Stimulated activated CD8-positive, alpha-beta memory T cell treated with anti-CD3 and anti-CD28 coated beads, Interleukin-4, amount 100 ng/mL, for 4 hours (primary cell): ENCODE results near the gene MEIOB.
"Not testable (repeated sequence)": the region's sequence is repeated elsewhere in the genome, so short reads cannot be mapped to it uniquely, and the experiment has no call there.

ENCODE experiments used
- DNase-seq, 2 donors: peaks; one replicate each; pipeline ENCODE4 v3.0.0-alpha.2; 2020; ENCODE audit warnings: low read depth in 2 of 2, low spot score in 1 of 2

Gene MEIOB

GRCh38 chr16:1877804-1878203 lies 5.8 kb upstream of the MEIOB start:
- no peak for DNase-seq

GRCh38 chr16:1877089-1877488 lies 5.1 kb upstream of the MEIOB start:
- DNase-seq = no peak

GRCh38 chr16:1876468-1876867 lies 4.5 kb upstream of the MEIOB start:
- no peak for DNase-seq

- DNase-seq = not testable (repeated sequence)
Observed at GRCh38 chr16:1876066-1876465, 4.1 kb upstream of the MEIOB start.

GRCh38 chr16:1874854-1875253 lies 2.9 kb upstream of the MEIOB start:
- DNase-seq = no peak

- no peak for DNase-seq
Observed at GRCh38 chr16:1870365-1871082, 1.4 kb downstream of the MEIOB start.

GRCh38 chr16:1865902-1866690 lies 5.9 kb downstream of the MEIOB start:
- no peak for DNase-seq

- DNase-seq = no peak
Observed at GRCh38 chr16:1863681-1864460, 8.1 kb downstream of the MEIOB start.

GRCh38 chr16:1862394-1862793 lies 9.6 kb downstream of the MEIOB start:
- no peak for DNase-seq

- DNase-seq = no peak
Observed at GRCh38 chr16:1861730-1862129, 10.2 kb downstream of the MEIOB start.

GRCh38 chr16:1859650-1860049 lies 12.3 kb downstream of the MEIOB start:
- DNase-seq = no peak

GRCh38 chr16:1858189-1858865 lies 13.6 kb downstream of the MEIOB start:
- DNase-seq = no peak

- no peak for DNase-seq
Observed at GRCh38 chr16:1857433-1858097, 14.4 kb downstream of the MEIOB start.

- DNase-seq = no peak
Observed at GRCh38 chr16:1851793-1852192, 20.2 kb downstream of the MEIOB start.

GRCh38 chr16:1850981-1851380 lies 21.0 kb downstream of the MEIOB start:
- DNase-seq = no peak

- no peak for DNase-seq
Observed at GRCh38 chr16:1846416-1846815, 25.5 kb downstream of the MEIOB start.

GRCh38 chr16:1845985-1846384 lies 26.0 kb downstream of the MEIOB start:
- DNase-seq = no peak

- no peak for DNase-seq
Observed at GRCh38 chr16:1839554-1839953, 32.4 kb downstream of the MEIOB start.

GRCh38 chr16:1834096-1834495 lies 37.9 kb downstream of the MEIOB start:
- no peak for DNase-seq

GRCh38 chr16:1832838-1833454 lies 39.0 kb downstream of the MEIOB start:
- no peak for DNase-seq
